GM12872 (cell line): ENCODE measurements around the gene INHBB.

Experiments used
- TF ChIP-seq, protein P1 (sequence below): IDR thresholded peaks from 3 replicates; pipeline ENCODE4 v1.5.1; 2011; ENCODE audit warnings: low read depth, mild to moderate bottlenecking, low read length, moderate library complexity; ENCODE audit not compliant: insufficient read depth

INHBB gene

DNA sequence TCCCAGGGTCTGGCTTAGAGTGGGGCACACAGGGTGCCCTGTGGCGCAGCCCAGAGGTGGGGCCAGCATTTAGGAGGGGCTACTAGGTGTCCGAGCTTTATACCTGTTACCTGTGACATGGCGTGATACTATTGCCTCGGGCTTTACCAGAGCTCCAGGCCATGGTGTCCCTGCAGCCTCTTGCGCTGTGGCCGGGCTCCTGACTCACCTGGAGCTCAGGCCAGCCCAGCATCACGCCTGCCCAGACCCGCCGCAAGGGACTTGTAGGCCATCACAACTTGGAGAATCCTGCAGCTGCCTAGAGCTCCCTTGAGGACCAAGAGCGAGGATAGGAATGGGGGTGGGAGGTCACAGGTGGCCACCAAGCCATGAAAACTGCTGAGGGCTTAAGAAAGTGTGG is 8.0 kb downstream of the INHBB start:
- TF ChIP-seq, protein P1, sequence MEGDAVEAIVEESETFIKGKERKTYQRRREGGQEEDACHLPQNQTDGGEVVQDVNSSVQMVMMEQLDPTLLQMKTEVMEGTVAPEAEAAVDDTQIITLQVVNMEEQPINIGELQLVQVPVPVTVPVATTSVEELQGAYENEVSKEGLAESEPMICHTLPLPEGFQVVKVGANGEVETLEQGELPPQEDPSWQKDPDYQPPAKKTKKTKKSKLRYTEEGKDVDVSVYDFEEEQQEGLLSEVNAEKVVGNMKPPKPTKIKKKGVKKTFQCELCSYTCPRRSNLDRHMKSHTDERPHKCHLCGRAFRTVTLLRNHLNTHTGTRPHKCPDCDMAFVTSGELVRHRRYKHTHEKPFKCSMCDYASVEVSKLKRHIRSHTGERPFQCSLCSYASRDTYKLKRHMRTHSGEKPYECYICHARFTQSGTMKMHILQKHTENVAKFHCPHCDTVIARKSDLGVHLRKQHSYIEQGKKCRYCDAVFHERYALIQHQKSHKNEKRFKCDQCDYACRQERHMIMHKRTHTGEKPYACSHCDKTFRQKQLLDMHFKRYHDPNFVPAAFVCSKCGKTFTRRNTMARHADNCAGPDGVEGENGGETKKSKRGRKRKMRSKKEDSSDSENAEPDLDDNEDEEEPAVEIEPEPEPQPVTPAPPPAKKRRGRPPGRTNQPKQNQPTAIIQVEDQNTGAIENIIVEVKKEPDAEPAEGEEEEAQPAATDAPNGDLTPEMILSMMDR, result no peak

DNA sequence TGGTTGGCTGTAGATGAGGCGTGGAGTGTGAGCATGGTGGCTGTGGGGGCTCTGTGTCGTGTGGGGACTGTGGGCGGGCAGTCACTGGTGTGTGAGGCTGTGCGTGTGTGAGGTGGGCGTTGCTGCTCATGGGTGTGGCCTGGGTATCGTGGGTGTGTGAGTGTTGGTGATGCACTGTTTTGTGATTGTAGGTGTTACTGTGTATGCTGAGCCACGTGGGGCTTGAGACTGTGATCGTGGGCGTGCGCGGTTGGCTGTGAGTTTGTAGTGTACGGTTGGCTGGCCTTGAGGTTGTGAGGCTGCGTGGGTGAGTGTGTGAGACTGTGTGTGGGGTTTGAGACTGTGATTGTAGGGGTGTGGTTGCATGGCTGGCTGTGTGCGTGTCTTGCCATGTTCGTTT is 8.5 kb downstream of the INHBB start:
- TF ChIP-seq, protein P1, result no peak

DNA sequence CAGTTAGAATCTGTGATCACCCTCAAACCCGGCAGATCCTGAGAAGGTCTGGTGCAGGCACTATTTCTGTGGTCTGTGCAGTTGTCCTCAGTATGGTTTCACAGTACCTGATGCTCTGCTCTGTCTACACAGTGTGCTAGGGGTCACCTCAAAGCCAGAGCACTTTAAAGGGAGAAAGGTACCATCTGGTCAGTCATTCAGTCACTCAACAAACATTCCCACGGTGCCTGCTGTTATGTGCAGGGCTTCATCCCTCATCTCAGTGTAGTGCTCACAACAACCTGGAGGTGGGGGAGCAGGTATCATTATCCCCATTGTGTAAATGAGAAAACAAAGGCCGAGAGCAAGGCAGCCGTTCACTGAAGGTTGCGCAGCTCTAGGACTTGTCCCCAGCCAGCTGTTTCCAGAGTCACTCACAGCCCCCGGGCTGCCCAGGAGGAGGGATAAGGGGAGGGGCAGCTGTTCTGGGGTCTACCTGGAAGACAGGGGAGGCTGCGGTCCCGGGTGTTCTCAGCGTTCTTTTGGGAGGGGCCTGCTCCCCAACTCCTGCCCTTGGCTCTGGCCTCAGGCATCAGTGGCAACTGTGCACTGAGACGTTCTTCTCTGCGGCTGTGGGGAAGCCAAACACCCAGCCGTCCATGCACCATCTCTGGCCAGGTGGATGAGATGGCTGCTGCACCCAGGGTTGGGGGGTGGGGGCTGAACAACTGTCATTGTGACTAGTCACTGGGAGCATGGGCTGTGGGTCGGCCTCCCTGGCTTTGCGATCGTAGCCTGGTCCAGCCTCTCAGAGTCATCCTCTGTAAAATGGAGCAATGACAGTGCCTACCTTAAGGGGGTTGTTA is 9.2 kb downstream of the INHBB start:
- TF ChIP-seq, protein P1, result no peak

DNA sequence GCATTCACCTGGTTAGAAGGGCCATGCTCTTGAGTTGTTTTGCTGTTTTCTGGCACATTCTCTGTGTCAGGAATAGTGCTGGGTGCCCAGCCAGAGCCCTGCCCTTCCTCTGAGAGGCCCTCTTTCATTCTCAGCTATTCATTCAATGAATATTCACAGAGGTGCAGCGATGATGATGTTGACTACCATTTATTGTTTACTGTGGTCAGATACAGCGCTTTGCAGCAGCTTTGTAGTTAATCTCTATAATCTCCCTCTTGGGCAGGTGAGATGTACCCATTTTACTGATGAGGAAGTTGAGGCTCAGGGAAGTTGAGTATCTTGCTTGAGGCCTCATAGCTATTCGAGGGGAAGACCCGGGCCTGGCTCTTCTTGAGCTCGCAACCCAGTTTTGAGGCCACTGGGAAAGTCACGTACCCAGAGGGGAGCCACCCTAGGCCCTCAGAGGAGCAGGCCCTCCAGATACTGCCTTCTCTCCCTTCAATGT is 9.9 kb downstream of the INHBB start:
- TF ChIP-seq, protein P1, result no peak

DNA sequence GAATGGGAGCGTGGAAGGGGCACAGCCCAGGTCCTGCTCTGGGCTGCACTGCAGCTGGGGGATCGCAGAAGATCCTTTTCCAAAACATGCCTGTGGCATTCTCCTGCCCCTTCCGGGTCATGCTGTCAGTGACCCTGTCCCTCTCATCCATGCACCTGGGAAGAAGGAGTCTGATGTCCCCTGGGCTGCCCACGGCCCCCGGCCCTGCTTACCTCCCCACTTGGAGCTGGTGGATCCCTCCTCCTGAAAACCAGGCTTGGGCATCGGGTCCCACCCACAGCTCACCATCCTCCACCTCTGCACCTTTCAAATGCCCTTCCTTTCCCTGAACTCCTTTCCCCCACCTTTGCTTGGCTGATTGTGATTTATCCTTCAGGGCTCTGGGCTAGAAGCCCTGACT is 11.8 kb downstream of the INHBB start:
- TF ChIP-seq, protein P1, result no peak

DNA sequence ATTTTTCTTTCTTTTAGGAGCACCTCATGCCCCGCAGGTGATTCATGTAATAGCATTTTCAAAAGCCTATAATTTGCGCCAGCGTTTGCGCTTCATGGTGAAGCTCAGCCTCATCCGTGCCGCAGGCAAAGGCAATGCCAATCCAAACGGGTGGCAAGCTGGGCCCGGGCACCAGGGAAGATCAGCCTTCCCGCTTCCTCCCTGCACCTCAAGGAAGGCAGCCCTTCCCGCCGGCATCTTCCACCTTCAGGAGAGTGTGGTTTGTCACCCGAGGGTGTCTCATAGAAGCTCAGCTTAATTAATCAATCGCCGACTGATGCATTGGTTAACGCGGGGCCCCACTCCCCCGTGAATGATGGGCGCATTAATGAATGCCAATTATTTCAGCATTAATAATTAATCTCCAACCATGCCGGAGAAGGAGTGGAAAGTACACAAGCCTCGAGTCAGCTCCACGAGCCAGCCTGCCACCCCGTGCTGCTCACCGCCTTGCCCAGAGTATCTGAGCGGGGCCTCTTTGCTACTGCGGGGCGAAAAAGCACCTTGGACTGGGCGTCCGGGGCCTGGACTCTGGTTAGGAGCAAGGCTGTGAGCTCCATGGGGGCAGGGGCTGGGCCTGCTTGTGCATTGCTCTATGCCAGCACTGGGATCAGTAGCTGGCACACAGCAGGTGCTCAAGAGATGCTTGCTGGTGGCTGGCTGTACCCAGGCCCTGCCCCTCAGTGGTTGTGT is 13.0 kb downstream of the INHBB start:
- TF ChIP-seq, protein P1, result no peak

DNA sequence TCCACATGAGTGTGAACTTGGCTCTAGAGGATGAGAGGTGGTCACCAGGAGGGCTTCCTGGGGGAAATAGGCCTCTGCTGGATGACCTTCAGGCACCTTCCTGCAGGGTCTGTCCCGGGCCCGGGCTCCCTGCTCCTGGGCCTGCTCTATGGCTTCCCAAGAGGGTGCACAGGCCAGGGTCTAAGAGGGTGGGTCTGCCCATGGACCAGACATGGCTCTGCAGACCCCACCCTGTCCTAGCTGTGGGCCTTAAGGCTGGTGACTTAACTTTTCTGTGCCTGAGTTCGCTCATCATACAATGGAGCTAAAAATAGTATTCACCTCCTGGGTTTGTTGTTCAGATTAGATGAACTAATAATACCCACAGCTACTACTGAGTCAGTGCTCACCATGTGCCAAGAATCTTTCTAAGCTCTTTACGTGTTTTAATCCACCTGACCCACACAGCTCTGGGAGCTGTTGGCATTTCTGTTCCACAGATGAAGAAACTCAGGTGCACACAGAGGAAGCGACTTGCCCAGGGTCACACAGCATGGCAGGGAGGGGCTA is 14.4 kb downstream of the INHBB start:
- TF ChIP-seq, protein P1, result no peak
